SU-DHL-6 (cell line): Measurements from ENCODE around the gene RXFP3.

Source experiments
- H2AFZ ChIP-seq: fragments of 200-600 bp; sonication (generic); 2 replicates; pipeline ENCODE4 v1.6.1; 2014; ENCODE audit warnings: low read depth, mild to moderate bottlenecking, moderate library complexity, mixed read lengths, antibody characterized with exemption, low read length; ENCODE audit not compliant: severe bottlenecking
- H3F3A ChIP-seq: fragments of 200-600 bp; shearing (Covaris generic); 2 replicates; pipeline ENCODE4 v1.6.0; 2016; ENCODE audit warnings: antibody characterized with exemption, mild to moderate bottlenecking; ENCODE audit not compliant: insufficient read depth
- H3K27ac ChIP-seq: fragments of 200-600 bp; sonication (generic); 2 replicates; pipeline ENCODE4 v1.5.1; 2016; ENCODE audit warnings: low read depth, mild to moderate bottlenecking, low read length, moderate library complexity, mixed read lengths
- H3K27me3 ChIP-seq: fragments of 200-600 bp; sonication (generic), shearing (Covaris generic); 2 replicates; pipeline ENCODE4 v1.6.0; 2014; ENCODE audit warnings: mild to moderate bottlenecking, low read length
- H3K36me3 ChIP-seq: fragments of 200-600 bp; sonication (generic); 2 replicates; pipeline ENCODE4 v1.6.1; 2014; ENCODE audit warnings: mild to moderate bottlenecking, low read length, mixed read lengths
- H3K4me2 ChIP-seq: fragments of 300-600, 200-600 bp; shearing (Covaris generic), sonication (generic); 2 replicates; pipeline ENCODE4 v1.6.0; 2014; ENCODE audit warnings: low read length, low read depth, mild to moderate bottlenecking; ENCODE audit not compliant: poor library complexity, severe bottlenecking
- H3K4me3 ChIP-seq: fragments of 200-600 bp; sonication (generic); 2 replicates; pipeline ENCODE4 v1.5.1; 2014; ENCODE audit warnings: antibody characterized with exemption, low read length, mild to moderate bottlenecking, mixed read lengths; ENCODE audit not compliant: insufficient read depth, poor library complexity, severe bottlenecking
- H3K79me2 ChIP-seq: fragments of 200-600 bp; sonication (generic); 2 replicates; pipeline ENCODE4 v1.6.1; 2014; ENCODE audit warnings: mild to moderate bottlenecking, low read length, moderate library complexity; ENCODE audit not compliant: insufficient read depth
- H3K9ac ChIP-seq: fragments of 200-600 bp; sonication (generic); 2 replicates; pipeline ENCODE4 v1.7.0; 2014; ENCODE audit warnings: mild to moderate bottlenecking, low read length
- H3K9me2 ChIP-seq: fragments of 200-600 bp; sonication (generic); replicated peaks from 2 replicates; pipeline ENCODE4 v1.6.1; 2014; ENCODE audit warnings: low read length; ENCODE audit not compliant: insufficient read depth
- H3K9me3 ChIP-seq: fragments of 200-600 bp; sonication (generic); 2 replicates; pipeline ENCODE4 v1.6.1; 2014; ENCODE audit warnings: low read length, mixed read lengths; ENCODE audit not compliant: insufficient read depth
- H4K20me1 ChIP-seq: fragments of 200-600 bp; sonication (generic); 2 replicates; pipeline ENCODE4 v1.6.1; 2014; ENCODE audit warnings: low read depth, mild to moderate bottlenecking, antibody characterized with exemption, low read length, moderate library complexity, mixed read lengths
- EZH2phosphoT487 ChIP-seq: fragments of 200-600 bp; sonication (generic), shearing (Covaris generic); conservative IDR thresholded peaks from 2 replicates; pipeline ENCODE4 v1.6.1; 2018; ENCODE audit warnings: mild to moderate bottlenecking, antibody characterized with exemption, low read length, moderate library complexity, mixed read lengths
- TF ChIP-seq, protein P1 (sequence below): fragments of 200-600 bp; sonication (generic); IDR thresholded peaks from one replicate; pipeline ENCODE4 v1.5.1; 2017; ENCODE audit warnings: antibody characterized with exemption, mild to moderate bottlenecking, low read length, moderate library complexity; ENCODE audit not compliant: insufficient read depth, poor library complexity, severe bottlenecking

The RXFP3 gene

DNA sequence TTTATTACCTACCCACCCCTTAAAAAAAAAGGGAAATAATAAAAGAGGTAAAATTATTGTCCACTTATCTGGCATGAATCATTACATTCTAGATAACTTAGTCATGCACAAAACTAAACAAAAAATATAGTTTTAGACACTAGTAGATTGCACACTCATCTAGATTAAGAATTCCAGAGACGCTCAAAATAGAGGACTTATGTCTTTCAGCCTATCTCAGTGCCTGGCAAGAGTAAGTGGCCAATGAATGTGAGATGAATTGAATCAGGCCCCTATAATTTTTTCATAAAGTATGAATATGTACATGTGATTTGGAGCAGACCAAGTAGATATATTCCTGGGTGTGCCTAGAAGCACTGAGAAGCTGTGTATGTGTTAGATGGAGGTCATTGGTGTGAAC lies 2.0 kb upstream of the RXFP3 start:
- H4K20me1 ChIP-seq, result no peaks in the 10 kb centered on the region
- no peaks in the 10 kb centered on the region for H3K27me3 ChIP-seq
- H3K79me2 ChIP-seq, result no peaks in the 10 kb centered on the region
- no peaks in the 10 kb centered on the region for H3F3A ChIP-seq
- no peak overlapping the region for H2AFZ ChIP-seq
- H3K9ac ChIP-seq, result no peak overlapping the region
- no peak overlapping the region for H3K4me2 ChIP-seq
- no peaks in the 10 kb centered on the region for H3K9me3 ChIP-seq
- no peaks in the 10 kb centered on the region for H3K36me3 ChIP-seq
- H3K9me2 ChIP-seq, result no peaks in the 10 kb centered on the region
- no peak overlapping the region for H3K4me3 ChIP-seq
- TF ChIP-seq EZH2phosphoT487, result no peak
- TF ChIP-seq, protein P1, sequence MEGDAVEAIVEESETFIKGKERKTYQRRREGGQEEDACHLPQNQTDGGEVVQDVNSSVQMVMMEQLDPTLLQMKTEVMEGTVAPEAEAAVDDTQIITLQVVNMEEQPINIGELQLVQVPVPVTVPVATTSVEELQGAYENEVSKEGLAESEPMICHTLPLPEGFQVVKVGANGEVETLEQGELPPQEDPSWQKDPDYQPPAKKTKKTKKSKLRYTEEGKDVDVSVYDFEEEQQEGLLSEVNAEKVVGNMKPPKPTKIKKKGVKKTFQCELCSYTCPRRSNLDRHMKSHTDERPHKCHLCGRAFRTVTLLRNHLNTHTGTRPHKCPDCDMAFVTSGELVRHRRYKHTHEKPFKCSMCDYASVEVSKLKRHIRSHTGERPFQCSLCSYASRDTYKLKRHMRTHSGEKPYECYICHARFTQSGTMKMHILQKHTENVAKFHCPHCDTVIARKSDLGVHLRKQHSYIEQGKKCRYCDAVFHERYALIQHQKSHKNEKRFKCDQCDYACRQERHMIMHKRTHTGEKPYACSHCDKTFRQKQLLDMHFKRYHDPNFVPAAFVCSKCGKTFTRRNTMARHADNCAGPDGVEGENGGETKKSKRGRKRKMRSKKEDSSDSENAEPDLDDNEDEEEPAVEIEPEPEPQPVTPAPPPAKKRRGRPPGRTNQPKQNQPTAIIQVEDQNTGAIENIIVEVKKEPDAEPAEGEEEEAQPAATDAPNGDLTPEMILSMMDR, result no peak
- no peak overlapping the region for H3K27ac ChIP-seq

DNA sequence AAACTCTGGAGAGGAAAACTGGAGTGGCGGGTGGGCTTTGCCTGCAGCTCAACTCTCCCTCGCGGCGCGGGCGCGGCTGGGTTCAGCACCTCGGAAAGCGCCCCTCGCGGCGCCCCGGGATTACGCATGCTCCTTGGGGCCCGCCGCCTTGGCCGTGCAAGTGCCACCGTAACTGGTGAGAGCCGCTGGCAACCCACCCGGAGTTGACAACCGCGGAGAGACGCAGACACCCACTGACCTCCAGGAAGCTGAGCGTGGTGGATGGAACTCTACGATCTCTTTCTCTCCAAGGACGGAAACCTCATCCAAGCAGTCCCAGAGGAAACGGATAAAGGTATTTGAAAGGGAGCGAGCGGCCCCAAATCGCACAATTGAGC lies 194 bp upstream of the RXFP3 start:
- no peaks in the 10 kb centered on the region for H3K79me2 ChIP-seq
- no peak overlapping the region for H3K9ac ChIP-seq
- H3K27ac ChIP-seq, result no peak overlapping the region
- no peaks in the 10 kb centered on the region for H3K9me2 ChIP-seq
- H3K27me3 ChIP-seq, result no peaks in the 10 kb centered on the region
- H2AFZ ChIP-seq, result no peak overlapping the region
- no peaks in the 10 kb centered on the region for H3K9me3 ChIP-seq
- TF ChIP-seq, protein P1, result no peak
- TF ChIP-seq EZH2phosphoT487, result no peak
- H4K20me1 ChIP-seq, result no peaks in the 10 kb centered on the region
- H3K36me3 ChIP-seq, result no peaks in the 10 kb centered on the region
- no peak overlapping the region for H3K4me3 ChIP-seq
- H3F3A ChIP-seq, result no peaks in the 10 kb centered on the region
- H3K4me2 ChIP-seq, result no peak overlapping the region

DNA sequence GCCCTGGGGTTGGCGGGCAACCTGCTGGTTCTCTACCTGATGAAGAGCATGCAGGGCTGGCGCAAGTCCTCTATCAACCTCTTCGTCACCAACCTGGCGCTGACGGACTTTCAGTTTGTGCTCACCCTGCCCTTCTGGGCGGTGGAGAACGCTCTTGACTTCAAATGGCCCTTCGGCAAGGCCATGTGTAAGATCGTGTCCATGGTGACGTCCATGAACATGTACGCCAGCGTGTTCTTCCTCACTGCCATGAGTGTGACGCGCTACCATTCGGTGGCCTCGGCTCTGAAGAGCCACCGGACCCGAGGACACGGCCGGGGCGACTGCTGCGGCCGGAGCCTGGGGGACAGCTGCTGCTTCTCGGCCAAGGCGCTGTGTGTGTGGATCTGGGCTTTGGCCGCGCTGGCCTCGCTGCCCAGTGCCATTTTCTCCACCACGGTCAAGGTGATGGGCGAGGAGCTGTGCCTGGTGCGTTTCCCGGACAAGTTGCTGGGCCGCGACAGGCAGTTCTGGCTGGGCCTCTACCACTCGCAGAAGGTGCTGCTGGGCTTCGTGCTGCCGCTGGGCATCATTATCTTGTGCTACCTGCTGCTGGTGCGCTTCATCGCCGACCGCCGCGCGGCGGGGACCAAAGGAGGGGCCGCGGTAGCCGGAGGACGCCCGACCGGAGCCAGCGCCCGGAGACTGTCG lies 976 bp downstream of the RXFP3 start:
- H3K4me2 ChIP-seq, result no peak overlapping the region
- TF ChIP-seq EZH2phosphoT487, result no peak

DNA sequence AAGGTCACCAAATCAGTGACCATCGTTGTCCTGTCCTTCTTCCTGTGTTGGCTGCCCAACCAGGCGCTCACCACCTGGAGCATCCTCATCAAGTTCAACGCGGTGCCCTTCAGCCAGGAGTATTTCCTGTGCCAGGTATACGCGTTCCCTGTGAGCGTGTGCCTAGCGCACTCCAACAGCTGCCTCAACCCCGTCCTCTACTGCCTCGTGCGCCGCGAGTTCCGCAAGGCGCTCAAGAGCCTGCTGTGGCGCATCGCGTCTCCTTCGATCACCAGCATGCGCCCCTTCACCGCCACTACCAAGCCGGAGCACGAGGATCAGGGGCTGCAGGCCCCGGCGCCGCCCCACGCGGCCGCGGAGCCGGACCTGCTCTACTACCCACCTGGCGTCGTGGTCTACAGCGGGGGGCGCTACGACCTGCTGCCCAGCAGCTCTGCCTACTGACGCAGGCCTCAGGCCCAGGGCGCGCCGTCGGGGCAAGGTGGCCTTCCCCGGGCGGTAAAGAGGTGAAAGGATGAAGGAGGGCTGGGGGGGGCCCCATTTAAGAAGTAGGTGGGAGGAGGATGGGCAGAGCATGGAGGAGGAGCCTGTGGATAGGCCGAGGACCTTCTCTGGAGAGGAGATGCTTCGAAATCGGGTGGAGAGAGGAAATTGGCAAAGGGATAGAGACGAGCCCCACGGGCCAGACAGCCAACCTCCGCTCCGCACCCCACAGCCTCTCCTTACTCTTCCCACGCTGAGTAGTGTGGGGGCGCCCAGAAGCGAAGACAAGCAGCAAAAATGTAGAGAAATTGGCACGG lies 1.7 kb downstream of the RXFP3 start:
- Histone ChIP-seq H3K27ac (no peak overlapping the region), H3K36me3 (no peaks in the 10 kb centered on the region), H2AFZ (no peak overlapping the region), H3K9me2 (no peaks in the 10 kb centered on the region), H3K27me3 (no peaks in the 10 kb centered on the region), H4K20me1 (no peaks in the 10 kb centered on the region), H3K4me2 (no peak overlapping the region), H3K4me3 (no peak overlapping the region), H3K9ac (no peak overlapping the region), H3K9me3 (no peaks in the 10 kb centered on the region), H3F3A (no peaks in the 10 kb centered on the region), H3K79me2 (no peaks in the 10 kb centered on the region)
- no peak for TF ChIP-seq EZH2phosphoT487
- TF ChIP-seq, protein P1, result no peak

More for the DNA sequence above, 976 bp downstream of the RXFP3 start:
- Histone ChIP-seq H3K9ac (no peak overlapping the region), H3K36me3 (no peaks in the 10 kb centered on the region), H3K79me2 (no peaks in the 10 kb centered on the region), H3F3A (no peaks in the 10 kb centered on the region), H3K9me3 (no peaks in the 10 kb centered on the region), H3K4me3 (no peak overlapping the region), H3K9me2 (no peaks in the 10 kb centered on the region), H2AFZ (no peak overlapping the region), H4K20me1 (no peaks in the 10 kb centered on the region), H3K27me3 (no peaks in the 10 kb centered on the region), H3K27ac (no peak overlapping the region)
